Measurements from ENCODE around the gene KRI1. TPM values are rescaled to one million over a fixed set of nuclear protein-coding genes. Genes with fewer than 3 reads are reported as not detected.
A peak's percentile ranks its signal among the peaks of the same experiment; 100 is the strongest.
"Not testable (repeated sequence)": the region's sequence is repeated elsewhere in the genome, so short reads cannot be mapped to it uniquely, and the experiment has no call there.

KRI1 gene
- total RNA-seq, 1 donor from 2014 or later, result 21.9 TPM

DNA sequence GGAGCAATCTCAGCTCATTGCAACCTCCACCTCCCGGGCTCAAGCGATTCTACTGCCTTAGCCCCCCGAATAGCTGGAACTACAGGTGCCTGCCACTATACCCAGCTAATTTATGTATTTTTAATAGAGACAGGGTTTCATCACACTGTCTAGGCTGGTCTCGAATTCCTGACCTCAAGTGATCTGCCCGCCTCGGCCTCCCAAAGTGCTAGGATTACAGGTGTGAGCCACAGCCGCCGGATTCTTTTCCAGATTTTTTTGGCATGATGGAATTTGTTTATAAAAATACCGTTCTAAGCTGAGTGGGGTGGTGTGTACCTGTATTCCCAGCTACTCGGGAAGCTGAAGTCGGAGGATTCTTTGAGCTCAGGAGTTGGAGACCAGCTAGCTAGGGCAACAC is 28.1 kb downstream of the KRI1 start:
- Histone ChIP-seq H3K36me3 (no peaks in the 10 kb centered on the region), H3K9me3 (no peaks in the 10 kb centered on the region), H3K4me3 (no peak overlapping the region), H3K27me3 (no peaks in the 10 kb centered on the region), H3K4me1 (no peaks in the 10 kb centered on the region), H3K27ac (no peak overlapping the region)
- intact Hi-C loops (cut with DNase I), result no loop called here
- DNase-seq (ENCODE audit: low spot score in 2 of 2), result no peak
- TF ChIP-seq, protein P1, sequence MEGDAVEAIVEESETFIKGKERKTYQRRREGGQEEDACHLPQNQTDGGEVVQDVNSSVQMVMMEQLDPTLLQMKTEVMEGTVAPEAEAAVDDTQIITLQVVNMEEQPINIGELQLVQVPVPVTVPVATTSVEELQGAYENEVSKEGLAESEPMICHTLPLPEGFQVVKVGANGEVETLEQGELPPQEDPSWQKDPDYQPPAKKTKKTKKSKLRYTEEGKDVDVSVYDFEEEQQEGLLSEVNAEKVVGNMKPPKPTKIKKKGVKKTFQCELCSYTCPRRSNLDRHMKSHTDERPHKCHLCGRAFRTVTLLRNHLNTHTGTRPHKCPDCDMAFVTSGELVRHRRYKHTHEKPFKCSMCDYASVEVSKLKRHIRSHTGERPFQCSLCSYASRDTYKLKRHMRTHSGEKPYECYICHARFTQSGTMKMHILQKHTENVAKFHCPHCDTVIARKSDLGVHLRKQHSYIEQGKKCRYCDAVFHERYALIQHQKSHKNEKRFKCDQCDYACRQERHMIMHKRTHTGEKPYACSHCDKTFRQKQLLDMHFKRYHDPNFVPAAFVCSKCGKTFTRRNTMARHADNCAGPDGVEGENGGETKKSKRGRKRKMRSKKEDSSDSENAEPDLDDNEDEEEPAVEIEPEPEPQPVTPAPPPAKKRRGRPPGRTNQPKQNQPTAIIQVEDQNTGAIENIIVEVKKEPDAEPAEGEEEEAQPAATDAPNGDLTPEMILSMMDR (IDR thresholded peaks at IDR 0.05), result no peak

- TF ChIP-seq, protein P1 (IDR thresholded peaks at IDR 0.05), result no peak
- Histone ChIP-seq H3K36me3 (no peaks in the 10 kb centered on the region), H3K9me3 (no peaks in the 10 kb centered on the region), H3K27me3 (no peaks in the 10 kb centered on the region), H3K4me3 (no peak overlapping the region), H3K4me1 (no peaks in the 10 kb centered on the region), H3K27ac (no peak overlapping the region)
- no peak for DNase-seq (ENCODE audit: low spot score in 2 of 2)
- intact Hi-C loops (cut with DNase I), result no loop called here
Measured at GRCh38 chr19:10535613-10536012, 30.2 kb downstream of the KRI1 start.

DNA sequence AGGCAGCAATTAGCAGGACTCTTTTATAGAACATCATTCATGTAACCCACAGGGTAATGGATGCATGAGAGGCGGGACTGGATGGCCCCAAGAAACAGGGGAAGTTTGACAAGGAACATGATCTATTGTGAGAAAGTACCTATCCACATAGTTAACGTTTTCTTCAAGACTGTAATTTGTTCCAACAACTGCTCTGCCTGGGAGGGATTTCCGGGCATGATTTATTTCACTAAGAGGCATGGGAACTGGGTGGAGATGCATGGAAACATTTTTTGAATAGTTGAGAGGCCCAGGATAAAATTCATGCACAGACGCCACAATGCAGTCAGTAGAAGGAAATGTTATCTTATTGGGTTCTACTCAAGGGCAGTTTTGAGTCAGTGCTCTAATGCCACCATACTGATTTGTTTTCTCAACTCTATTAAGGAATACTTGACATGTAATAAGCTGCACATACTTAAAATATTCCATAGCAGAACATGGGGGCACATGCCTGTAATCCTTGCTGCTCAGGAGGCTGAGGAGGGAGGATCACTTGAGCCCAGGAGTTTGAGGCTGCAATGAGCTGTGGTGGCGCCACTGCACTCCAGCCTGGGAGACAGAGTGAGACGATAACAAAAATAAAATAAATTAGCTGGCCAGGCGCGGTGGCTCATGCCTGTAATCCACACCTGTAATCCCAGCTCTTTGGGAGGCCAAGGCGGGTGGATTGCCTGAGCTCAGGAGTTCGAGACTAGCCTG is 32.0 kb downstream of the KRI1 start:
- Histone ChIP-seq H3K27me3 (no peaks in the 10 kb centered on the region), H3K9me3 (no peaks in the 10 kb centered on the region), H3K4me3 (no peak overlapping the region), H3K36me3 (no peaks in the 10 kb centered on the region), H3K27ac (peak overlapping the region in 1 of 2 donors; percentile 53), H3K4me1 (no peaks in the 10 kb centered on the region)
- DNase-seq (ENCODE audit: low spot score in 2 of 2), result no peak
- intact Hi-C loops (cut with DNase I), result no loop called here
- TF ChIP-seq, protein P1 (IDR thresholded peaks at IDR 0.05), result no peak

GRCh38 chr19:10532457-10532856 is 33.4 kb downstream of the KRI1 start:
- TF ChIP-seq, protein P1 (IDR thresholded peaks at IDR 0.05), result no peak
- Histone ChIP-seq H3K9me3 (no peaks in the 10 kb centered on the region), H3K4me3 (no peak overlapping the region), H3K27me3 (no peaks in the 10 kb centered on the region), H3K36me3 (no peaks in the 10 kb centered on the region), H3K4me1 (no peaks in the 10 kb centered on the region), H3K27ac (no peak overlapping the region)
- no peak for DNase-seq (ENCODE audit: low spot score in 2 of 2)
- intact Hi-C loops (cut with DNase I), result no loop called here

DNA sequence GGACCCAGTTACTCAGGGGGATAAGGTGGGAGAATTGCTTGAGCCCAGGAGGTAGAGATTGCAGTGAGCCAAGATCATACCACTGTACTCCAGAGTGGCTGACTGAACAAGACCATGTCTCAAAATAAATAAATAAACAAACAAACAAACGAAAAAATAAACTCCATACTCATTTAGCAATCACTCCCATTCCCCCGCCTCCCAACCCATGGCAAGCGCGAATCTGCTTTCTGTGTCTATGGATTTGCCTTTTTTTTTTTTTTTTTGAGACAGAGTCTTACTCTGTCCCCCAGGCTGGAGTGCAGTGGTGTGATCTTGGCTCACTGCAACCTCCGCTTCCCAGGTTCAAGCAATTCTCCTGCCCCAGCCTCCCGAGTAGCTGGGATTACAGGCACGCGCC is 38.9 kb downstream of the KRI1 start:
- H3K27ac ChIP-seq; intact Hi-C loops (cut with DNase I); H3K9me3 ChIP-seq; H3K36me3 ChIP-seq; DNase-seq (ENCODE audit: low spot score in 2 of 2); H3K4me1 ChIP-seq; H3K27me3 ChIP-seq; H3K4me3 ChIP-seq: not testable (repeated sequence)

DNA sequence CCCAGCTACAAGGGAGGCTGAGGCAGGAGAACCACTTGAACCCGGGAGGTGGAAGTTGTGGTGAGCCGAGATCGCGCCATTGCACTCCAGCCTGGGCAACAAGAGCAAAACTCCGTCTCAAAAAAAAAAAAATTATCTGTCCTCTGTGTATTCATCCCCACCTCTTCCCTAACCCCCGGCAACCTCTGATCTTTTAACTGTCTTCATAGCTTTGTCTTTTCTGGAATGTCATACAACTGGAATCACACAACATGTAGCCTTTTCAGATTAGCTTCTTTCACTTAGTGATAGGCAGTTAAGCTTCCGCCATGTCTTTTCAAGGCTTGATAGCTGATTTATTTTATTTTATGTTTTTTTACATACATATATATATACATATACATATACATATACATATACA is 40.2 kb downstream of the KRI1 start:
- H3K27me3 ChIP-seq, result no peaks in the 10 kb centered on the region
- no peaks in the 10 kb centered on the region for H3K9me3 ChIP-seq
- TF ChIP-seq, protein P1 (IDR thresholded peaks at IDR 0.05), result no peak
- intact Hi-C loops (cut with DNase I), result no loop called here
- no peak overlapping the region for H3K4me3 ChIP-seq
- no peaks in the 10 kb centered on the region for H3K4me1 ChIP-seq
- no peak overlapping the region for H3K27ac ChIP-seq
- no peaks in the 10 kb centered on the region for H3K36me3 ChIP-seq
- no peak for DNase-seq (ENCODE audit: low spot score in 2 of 2)
